Activated naive CD8-positive, alpha-beta T cell treated with anti-CD3 and anti-CD28 coated beads, Interleukin-2, amount 10 ng/mL, durations not matched to agents 7 days and 5 days (primary cell): ENCODE results near the gene PGA5. TPM values are rescaled to one million over a fixed set of nuclear protein-coding genes. Genes with fewer than 3 reads are reported as not detected.

Source experiments
- ATAC-seq: fragments of 150-1000 bp; cut with Tn5 transposase; one replicate; pipeline ENCODE4 v1.10.0; 2021; ENCODE audit warnings: low read depth, moderate library complexity
- POLR2A ChIA-PET: fragments of 350-600 bp; sonication (Branson Sonifier 250); formaldehyde crosslinking; loops from one replicate; lab custom pipeline; 2021; ENCODE audit warnings: antibody characterized with exemption; lab: Charles Lee
- DNase-seq: peaks from one replicate; pipeline ENCODE4 v3.0.0; 2021
- H3K27ac Mint-ChIP-seq: one replicate; pipeline ENCODE4 v1.8.0; 2022; ENCODE audit warnings: mild to moderate bottlenecking, mixed read lengths
- H3K27me3 Mint-ChIP-seq: one replicate; pipeline ENCODE4 v1.8.0; 2022; ENCODE audit warnings: mild to moderate bottlenecking, moderate library complexity, mixed read lengths
- H3K36me3 Mint-ChIP-seq: one replicate; pipeline ENCODE4 v1.8.0; 2021; ENCODE audit warnings: mild to moderate bottlenecking, mixed read lengths
- H3K4me1 Mint-ChIP-seq: one replicate; pipeline ENCODE4 v1.8.0; 2021; ENCODE audit warnings: mixed read lengths
- H3K4me3 Mint-ChIP-seq: one replicate; pipeline ENCODE4 v1.8.0; 2022; ENCODE audit warnings: mild to moderate bottlenecking, moderate library complexity, mixed read lengths
- H3K9me3 Mint-ChIP-seq: one replicate; pipeline ENCODE4 v1.8.0; 2021; ENCODE audit warnings: mixed read lengths
- total RNA-seq, 2 experiments: library from RNA; stranded (reverse); gene quantifications; one replicate each; pipeline ENCODE4 v1.2.3, GENCODE V29; 2021

PGA5 gene
- total RNA-seq, 2 experiments from 2014 or later: not detected

GRCh38 chr11:61266602-61267001 lies 25.6 kb downstream of the PGA5 start:
- no peaks in the 10 kb centered on the region for H3K27me3 Mint-ChIP-seq
- H3K4me1 Mint-ChIP-seq: no peaks in the 10 kb centered on the region
- no peaks in the 10 kb centered on the region for H3K36me3 Mint-ChIP-seq
- DNase-seq: no peak
- no peak for ATAC-seq
- POLR2A ChIA-PET: no interaction called here
- no peak overlapping the region for H3K4me3 Mint-ChIP-seq
- no peak overlapping the region for H3K27ac Mint-ChIP-seq
- H3K9me3 Mint-ChIP-seq: no peaks in the 10 kb centered on the region

GRCh38 chr11:61267437-61267841 lies 26.5 kb downstream of the PGA5 start:
- H3K27me3 Mint-ChIP-seq: no peaks in the 10 kb centered on the region
- ATAC-seq: no peak
- H3K4me1 Mint-ChIP-seq: no peaks in the 10 kb centered on the region
- no peak overlapping the region for H3K27ac Mint-ChIP-seq
- POLR2A ChIA-PET: no interaction called here
- no peak for DNase-seq
- H3K4me3 Mint-ChIP-seq: no peak overlapping the region
- H3K9me3 Mint-ChIP-seq: no peaks in the 10 kb centered on the region
- H3K36me3 Mint-ChIP-seq: no peaks in the 10 kb centered on the region

GRCh38 chr11:61268588-61269250 lies 27.7 kb downstream of the PGA5 start:
- no peaks in the 10 kb centered on the region for H3K4me1 Mint-ChIP-seq
- no peak overlapping the region for H3K4me3 Mint-ChIP-seq
- ATAC-seq (no peak), DNase-seq (no peak)
- no peak overlapping the region for H3K27ac Mint-ChIP-seq
- no peaks in the 10 kb centered on the region for H3K36me3 Mint-ChIP-seq
- no peaks in the 10 kb centered on the region for H3K27me3 Mint-ChIP-seq
- H3K9me3 Mint-ChIP-seq: no peaks in the 10 kb centered on the region
- POLR2A ChIA-PET: no interaction called here

GRCh38 chr11:61270354-61271076 lies 29.5 kb downstream of the PGA5 start:
- POLR2A ChIA-PET: interaction anchor here (1.7 kb wide), 1 partner anchor 23 kb away, joined by 10 read pairs; no protein-coding TSS in a partner anchor
- Mint-ChIP-seq H3K36me3 (no peaks in the 10 kb centered on the region), H3K4me3 (no peak overlapping the region), H3K4me1 (no peaks in the 10 kb centered on the region), H3K9me3 (no peaks in the 10 kb centered on the region), H3K27me3 (no peaks in the 10 kb centered on the region), H3K27ac (no peak overlapping the region)
- DNase-seq (no peak), ATAC-seq (no peak)

- POLR2A ChIA-PET: no interaction called here
- Mint-ChIP-seq H3K36me3 (no peaks in the 10 kb centered on the region), H3K9me3 (no peaks in the 10 kb centered on the region), H3K27ac (no peak overlapping the region), H3K27me3 (no peaks in the 10 kb centered on the region), H3K4me1 (no peaks in the 10 kb centered on the region), H3K4me3 (no peak overlapping the region)
- no peak for DNase-seq
- no peak for ATAC-seq
These were observed 31.8 kb downstream of the PGA5 start for GRCh38 chr11:61272731-61273130.

- POLR2A ChIA-PET: no interaction called here
- no peak for ATAC-seq
These were observed 32.5 kb downstream of the PGA5 start for GRCh38 chr11:61273178-61274078.

GRCh38 chr11:61274084-61274483 lies 33.1 kb downstream of the PGA5 start:
- Mint-ChIP-seq H3K4me1 (no peaks in the 10 kb centered on the region), H3K36me3 (no peaks in the 10 kb centered on the region), H3K27me3 (no peaks in the 10 kb centered on the region), H3K27ac (no peak overlapping the region), H3K9me3 (no peaks in the 10 kb centered on the region), H3K4me3 (no peak overlapping the region)
- no peak for ATAC-seq
- DNase-seq: no peak
- POLR2A ChIA-PET: no interaction called here

More at GRCh38 chr11:61273178-61274078, 32.5 kb downstream of the PGA5 start:
- no peaks in the 10 kb centered on the region for H3K9me3 Mint-ChIP-seq
- H3K36me3 Mint-ChIP-seq: no peaks in the 10 kb centered on the region
- DNase-seq: no peak
- H3K27me3 Mint-ChIP-seq: no peaks in the 10 kb centered on the region
- H3K27ac Mint-ChIP-seq: no peak overlapping the region
- no peak overlapping the region for H3K4me3 Mint-ChIP-seq
- no peaks in the 10 kb centered on the region for H3K4me1 Mint-ChIP-seq

- no peak for ATAC-seq
- POLR2A ChIA-PET: no interaction called here
- H3K4me1 Mint-ChIP-seq: no peaks in the 10 kb centered on the region
These were observed 34.2 kb downstream of the PGA5 start for GRCh38 chr11:61275191-61275590.

GRCh38 chr11:61277186-61278000 lies 36.4 kb downstream of the PGA5 start:
- no peak overlapping the region for H3K27ac Mint-ChIP-seq
- H3K4me3 Mint-ChIP-seq: no peak overlapping the region
- no peak for DNase-seq
- ATAC-seq: peak; percentile 37
- H3K4me1 Mint-ChIP-seq: no peaks in the 10 kb centered on the region
- H3K9me3 Mint-ChIP-seq: no peaks in the 10 kb centered on the region
- peaks cover 2% of the 10 kb centered on the region for H3K36me3 Mint-ChIP-seq
- POLR2A ChIA-PET: no interaction called here
- no peaks in the 10 kb centered on the region for H3K27me3 Mint-ChIP-seq

More at GRCh38 chr11:61275191-61275590, 34.2 kb downstream of the PGA5 start:
- H3K27ac Mint-ChIP-seq: no peak overlapping the region
- no peaks in the 10 kb centered on the region for H3K9me3 Mint-ChIP-seq
- H3K4me3 Mint-ChIP-seq: no peak overlapping the region
- no peaks in the 10 kb centered on the region for H3K36me3 Mint-ChIP-seq
- no peak for DNase-seq
- no peaks in the 10 kb centered on the region for H3K27me3 Mint-ChIP-seq

GRCh38 chr11:61278001-61278470 lies 37.1 kb downstream of the PGA5 start:
- ATAC-seq: no peak
- no peaks in the 10 kb centered on the region for H3K27me3 Mint-ChIP-seq
- H3K4me1 Mint-ChIP-seq: no peaks in the 10 kb centered on the region
- H3K4me3 Mint-ChIP-seq: no peak overlapping the region
- H3K36me3 Mint-ChIP-seq: peaks cover 2% of the 10 kb centered on the region
- POLR2A ChIA-PET: no interaction called here
- no peak for DNase-seq
- peak overlapping the region; percentile 6 for H3K27ac Mint-ChIP-seq
- no peaks in the 10 kb centered on the region for H3K9me3 Mint-ChIP-seq

GRCh38 chr11:61279934-61280659 lies 39.1 kb downstream of the PGA5 start:
- DNase-seq (no peak), ATAC-seq (no peak)
- Mint-ChIP-seq H3K27ac (no peak overlapping the region), H3K27me3 (no peaks in the 10 kb centered on the region), H3K9me3 (no peaks in the 10 kb centered on the region), H3K4me3 (no peak overlapping the region), H3K36me3 (peaks cover 5% of the 10 kb centered on the region), H3K4me1 (no peaks in the 10 kb centered on the region)
- POLR2A ChIA-PET: no interaction called here

GRCh38 chr11:61280883-61281580 lies 40.1 kb downstream of the PGA5 start:
- POLR2A ChIA-PET: no interaction called here
- H3K27me3 Mint-ChIP-seq: no peaks in the 10 kb centered on the region
- H3K4me3 Mint-ChIP-seq: no peak overlapping the region
- no peaks in the 10 kb centered on the region for H3K9me3 Mint-ChIP-seq
- no peak for ATAC-seq
- DNase-seq: no peak
- no peaks in the 10 kb centered on the region for H3K4me1 Mint-ChIP-seq
- H3K36me3 Mint-ChIP-seq: peaks cover 7% of the 10 kb centered on the region
- no peak overlapping the region for H3K27ac Mint-ChIP-seq
